Fibroblast of skin of back (primary cell): ENCODE data around the gene CDC27. TPM values are rescaled to one million over a fixed set of nuclear protein-coding genes. Genes with fewer than 3 reads are reported as not detected.
"Not testable (repeated sequence)": the region's sequence is repeated elsewhere in the genome, so short reads cannot be mapped to it uniquely, and the experiment has no call there.

Source experiments
- DNase-seq: peaks from one replicate; pipeline ENCODE4 v3.0.0-alpha.2; 2013
- polyA plus RNA-seq, 2 experiments: library from polyadenylated mRNA; unstranded; fragments of 120-200 nt; gene quantifications; one replicate each; pipeline ENCODE4 v1.2.1, GENCODE V29; 2013; ENCODE audit not compliant: insufficient read length in 2 of 2

The CDC27 gene
- 87.8 TPM for polyA plus RNA-seq (2013, experiment 1 of 2; ENCODE audit: insufficient read length)
- polyA plus RNA-seq (2013, experiment 2 of 2; ENCODE audit: insufficient read length) = 63.8 TPM

- peak; percentile 96 for DNase-seq
Measured at GRCh38 chr17:47188876-47189731, at the start of gene CDC27. Gene CDC27, minus strand, starts transcription at chr17:47189295. Its CDS starts 123 bp downstream, at chr17:47189172.

GRCh38 chr17:47238321-47239010 lies 49.4 kb upstream of the CDC27 start:
- no peak for DNase-seq

- no peak for DNase-seq
Measured at GRCh38 chr17:47237841-47238240, 48.7 kb upstream of the CDC27 start.

- no peak for DNase-seq
Measured at GRCh38 chr17:47235923-47236322, 46.8 kb upstream of the CDC27 start.

- DNase-seq = no peak
Measured at GRCh38 chr17:47235506-47235905, 46.4 kb upstream of the CDC27 start.

- DNase-seq = no peak
Measured at GRCh38 chr17:47232465-47232864, 43.4 kb upstream of the CDC27 start.

GRCh38 chr17:47231866-47232265 lies 42.8 kb upstream of the CDC27 start:
- no peak for DNase-seq

GRCh38 chr17:47231334-47231733 lies 42.2 kb upstream of the CDC27 start:
- DNase-seq = no peak

GRCh38 chr17:47230864-47231263 lies 41.8 kb upstream of the CDC27 start:
- no peak for DNase-seq

- DNase-seq = peak; percentile 94
Measured at GRCh38 chr17:47229535-47230443, 40.7 kb upstream of the CDC27 start.

- no peak for DNase-seq
Measured at GRCh38 chr17:47227862-47228261, 38.8 kb upstream of the CDC27 start.

GRCh38 chr17:47225911-47226688 lies 37.0 kb upstream of the CDC27 start:
- no peak for DNase-seq

GRCh38 chr17:47225436-47225858 lies 36.4 kb upstream of the CDC27 start:
- DNase-seq = peak; percentile 92

- DNase-seq = no peak
Measured at GRCh38 chr17:47224966-47225365, 35.9 kb upstream of the CDC27 start.

GRCh38 chr17:47224077-47224476 lies 35.0 kb upstream of the CDC27 start:
- DNase-seq = not testable (repeated sequence)

GRCh38 chr17:47223460-47223859 lies 34.4 kb upstream of the CDC27 start:
- no peak for DNase-seq

- no peak for DNase-seq
Measured at GRCh38 chr17:47223007-47223406, 33.9 kb upstream of the CDC27 start.

GRCh38 chr17:47222047-47222446 lies 33.0 kb upstream of the CDC27 start:
- DNase-seq = no peak

GRCh38 chr17:47221154-47221553 lies 32.1 kb upstream of the CDC27 start:
- DNase-seq = no peak

GRCh38 chr17:47220531-47220999 lies 31.5 kb upstream of the CDC27 start:
- DNase-seq = no peak

- DNase-seq = no peak
Measured at GRCh38 chr17:47219621-47220475, 30.8 kb upstream of the CDC27 start.
